NCI-H446 treated with DMSO at 0.1 percent for 48 hours (cell line): ENCODE results near the gene CUL3.
"Not testable (repeated sequence)": the region's sequence is repeated elsewhere in the genome, so short reads cannot be mapped to it uniquely, and the experiment has no call there.

Experiments
- DNase-seq: peaks from one replicate; lab custom pipeline; 2025; lab: John Stamatoyannopoulos, UW

Gene CUL3

DNA sequence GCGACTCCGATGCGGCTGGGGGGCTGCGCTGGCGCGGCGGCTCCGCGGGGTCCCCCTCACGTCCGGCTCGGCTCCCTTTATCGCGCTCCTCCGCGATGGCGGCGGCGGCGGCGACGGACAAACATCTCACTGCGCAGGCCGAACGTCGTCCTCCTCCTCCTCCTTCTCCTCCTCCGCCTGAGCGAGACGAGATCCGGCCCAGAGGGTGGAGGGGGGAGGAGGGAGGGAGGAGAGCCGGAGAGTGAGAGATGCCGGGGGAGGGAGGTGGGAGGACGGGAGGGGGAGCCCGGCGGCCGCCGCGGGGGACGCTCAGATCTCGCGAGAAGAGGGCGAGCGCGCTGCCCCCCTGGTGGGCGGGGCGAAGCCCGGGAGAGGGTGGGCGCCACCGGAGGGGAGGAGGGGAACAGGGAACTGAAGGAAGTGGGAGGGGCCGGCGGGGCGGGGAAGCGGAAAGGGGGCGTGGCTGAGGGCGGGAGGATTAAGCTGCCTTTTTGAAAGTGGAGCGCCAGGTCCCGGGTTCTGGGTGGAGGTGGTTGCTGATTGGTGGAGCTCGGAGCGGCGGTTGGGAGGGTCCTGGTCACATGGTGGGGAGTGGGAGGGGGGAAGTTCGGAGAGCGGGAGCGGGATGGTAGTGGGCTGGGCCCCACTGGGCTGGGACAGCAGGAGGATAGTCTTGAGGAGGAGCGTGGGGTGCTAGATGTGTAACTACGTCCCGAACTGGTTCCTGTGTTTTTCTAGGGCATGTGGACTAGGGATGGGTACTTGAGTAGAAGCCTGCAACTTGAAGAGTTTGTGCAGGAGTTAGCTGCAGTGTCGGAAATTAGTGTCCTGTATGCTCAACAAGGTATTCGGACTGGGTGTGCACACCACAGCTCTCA lies at the start of gene CUL3:
Gene CUL3, minus strand, starts transcription at position 153 of the 878 bp plus-strand sequence. CDS start 354 bp downstream, outside the sequence.
- peak; percentile 95 for DNase-seq

DNA sequence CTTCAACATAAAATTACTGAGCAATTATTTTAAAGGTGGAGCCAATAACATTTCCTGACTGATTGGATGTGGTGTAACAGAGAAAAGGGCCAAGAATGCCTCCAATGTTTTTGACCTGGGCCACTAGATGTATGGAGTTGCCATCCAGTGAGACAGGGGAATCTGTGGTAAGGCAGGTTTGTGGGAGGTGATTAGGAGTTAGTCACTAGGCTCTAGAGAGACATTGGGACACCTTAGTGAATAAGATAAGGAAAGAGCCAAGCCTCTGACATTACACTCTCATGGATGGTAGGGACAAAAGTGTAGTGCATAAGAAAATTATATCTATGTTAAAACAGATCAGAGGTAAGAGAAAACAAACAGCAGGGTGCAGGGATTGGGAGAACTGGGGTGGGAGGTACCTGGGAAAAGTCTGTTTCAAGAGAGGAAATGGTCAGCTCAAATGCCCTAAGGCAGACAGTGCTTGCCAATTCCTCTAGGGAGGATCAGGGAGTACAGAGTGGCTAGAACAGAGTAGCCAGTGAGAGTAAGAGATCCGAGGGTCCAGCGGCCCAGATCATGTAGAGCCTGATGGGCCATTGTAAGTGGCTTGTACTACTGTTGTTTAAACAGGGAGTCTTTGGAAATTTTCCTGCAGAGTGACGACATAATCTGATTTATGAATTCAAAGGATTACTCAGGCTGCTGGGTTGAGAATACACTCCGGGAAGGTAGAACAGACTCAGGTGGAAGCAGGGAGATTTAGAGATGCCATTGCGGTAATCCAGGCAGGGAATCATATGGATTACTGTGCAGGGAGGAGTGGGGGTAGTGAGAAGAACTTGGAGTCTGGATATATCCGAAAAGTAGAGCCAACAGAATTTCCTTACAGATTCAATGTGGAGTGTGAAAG lies 45.7 kb upstream of the CUL3 start:
- DNase-seq = no peak

DNA sequence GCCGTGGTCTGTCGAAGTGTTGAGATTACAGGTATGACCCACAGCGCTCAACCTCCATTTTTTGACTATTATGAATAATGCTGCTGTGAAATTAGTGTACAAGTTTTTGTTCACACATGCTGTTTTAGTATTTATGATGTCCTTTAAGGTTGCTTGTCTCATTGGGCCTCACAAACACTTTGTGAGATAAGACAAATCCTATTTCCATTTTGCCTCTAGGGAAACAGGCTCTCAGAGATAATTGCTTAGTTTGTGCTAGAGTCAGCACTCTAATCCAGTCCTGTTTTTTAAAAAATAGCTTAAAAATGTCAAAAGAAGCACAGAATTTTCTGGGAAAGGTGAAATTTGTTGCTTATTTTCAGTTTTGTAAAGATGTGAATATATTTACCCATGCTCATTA lies 43.3 kb upstream of the CUL3 start:
- DNase-seq = no peak

DNA sequence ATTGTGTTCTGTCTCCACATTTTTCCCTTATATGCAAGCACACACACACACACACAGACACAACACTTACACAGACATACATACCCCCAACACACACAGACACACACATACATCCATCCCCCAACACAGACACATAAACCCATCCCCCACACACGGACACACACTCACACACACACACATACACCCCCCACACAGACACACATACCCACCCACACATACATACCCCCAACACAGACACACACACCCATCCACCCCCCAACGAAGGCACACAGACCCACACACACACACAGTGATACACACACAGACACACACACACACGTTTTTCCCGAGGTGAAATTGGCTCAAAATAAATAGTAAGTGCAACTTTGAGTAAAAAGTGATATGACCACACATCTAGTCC lies 41.6 kb upstream of the CUL3 start:
- DNase-seq = no peak

DNA sequence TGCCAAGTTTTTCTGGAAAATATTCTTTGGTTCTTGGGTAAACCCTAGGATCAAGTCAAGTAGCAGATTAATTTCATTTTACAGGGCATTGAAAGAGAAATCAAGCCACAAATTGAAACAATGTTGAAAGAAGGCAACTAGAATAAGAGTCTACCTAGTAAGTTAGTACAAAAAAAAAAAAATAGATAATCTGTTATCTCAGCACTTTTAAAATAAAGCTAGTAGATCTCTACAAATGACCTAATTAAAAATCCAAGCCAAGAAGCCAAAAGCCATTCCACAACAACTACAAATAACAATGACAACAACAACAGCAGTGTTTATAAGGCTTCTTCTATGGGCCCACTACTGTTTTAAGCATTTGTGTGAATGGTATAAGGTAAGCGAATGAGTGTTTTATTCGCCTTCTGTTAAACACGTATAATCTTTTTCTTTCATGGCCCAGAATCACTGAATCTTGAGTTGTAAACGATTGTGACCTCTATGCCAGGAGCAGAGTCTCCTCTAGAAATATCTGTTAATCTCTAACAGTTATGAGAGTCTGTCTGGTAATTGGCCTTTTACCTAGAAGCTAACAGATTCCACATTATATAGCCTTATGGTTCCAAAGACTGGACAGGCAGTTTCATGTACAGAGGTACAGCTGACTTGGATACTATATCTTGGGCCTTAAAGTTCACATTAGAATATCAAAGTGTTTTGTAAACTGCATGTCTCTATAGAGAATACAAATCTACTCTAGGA lies 28.6 kb upstream of the CUL3 start:
- no peak for DNase-seq

DNA sequence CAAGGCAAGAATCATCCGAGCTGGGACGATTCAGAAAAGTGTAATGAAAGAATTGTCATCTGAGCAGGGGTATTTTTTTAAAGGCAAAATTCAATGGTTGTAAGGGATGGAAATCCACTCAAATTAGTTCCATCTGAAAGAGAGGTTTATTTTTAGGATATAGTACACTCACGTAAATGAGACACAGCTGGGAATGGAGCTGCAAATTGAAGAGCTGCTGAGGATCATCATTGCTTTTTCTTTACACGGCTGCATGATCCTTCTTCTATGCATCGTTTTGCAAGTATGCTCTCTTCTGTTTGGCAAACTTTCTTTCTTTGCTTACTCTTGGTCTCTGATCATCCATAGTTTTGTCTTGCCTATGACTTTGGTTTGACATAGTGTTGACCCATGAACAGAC lies 27.4 kb upstream of the CUL3 start:
- no peak for DNase-seq

DNA sequence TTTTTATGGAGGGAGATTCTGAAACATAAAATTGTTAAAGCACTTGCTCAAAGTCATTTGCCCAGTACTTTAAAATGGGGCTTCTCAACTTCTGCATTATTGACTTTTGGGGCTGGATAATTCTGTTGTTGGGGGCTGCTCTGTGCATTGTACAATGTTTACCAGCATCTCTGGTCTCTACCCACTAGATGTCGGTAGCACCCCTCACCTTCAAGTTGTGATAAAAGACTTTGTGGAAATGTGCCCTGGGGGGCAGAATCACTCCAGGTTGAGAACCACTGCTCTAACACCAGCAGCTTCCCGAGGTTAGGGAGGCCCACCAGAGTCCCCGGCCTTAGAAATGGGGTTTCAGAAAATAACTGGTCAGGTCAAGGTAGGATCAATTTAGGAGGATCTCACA lies 26.8 kb upstream of the CUL3 start:
- no peak for DNase-seq

DNA sequence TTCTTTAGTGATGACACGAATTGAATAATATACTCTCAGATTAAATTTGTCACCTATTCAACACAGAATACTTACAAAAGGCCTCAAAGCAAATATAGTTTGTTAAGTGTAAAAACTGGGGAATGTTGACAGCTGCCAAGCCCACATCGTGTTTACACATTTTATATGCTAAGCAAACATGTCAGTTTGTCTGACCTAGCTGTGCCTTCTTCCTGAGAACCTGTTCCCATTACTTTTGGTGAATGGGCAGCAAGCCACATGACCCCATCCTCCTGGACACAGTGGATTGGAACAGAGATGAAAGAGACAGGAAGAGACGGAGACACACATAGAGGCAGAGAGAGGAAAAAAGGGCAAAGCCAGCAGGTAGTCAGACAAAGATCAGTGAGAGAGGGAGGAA lies 22.9 kb upstream of the CUL3 start:
- no peak for DNase-seq

DNA sequence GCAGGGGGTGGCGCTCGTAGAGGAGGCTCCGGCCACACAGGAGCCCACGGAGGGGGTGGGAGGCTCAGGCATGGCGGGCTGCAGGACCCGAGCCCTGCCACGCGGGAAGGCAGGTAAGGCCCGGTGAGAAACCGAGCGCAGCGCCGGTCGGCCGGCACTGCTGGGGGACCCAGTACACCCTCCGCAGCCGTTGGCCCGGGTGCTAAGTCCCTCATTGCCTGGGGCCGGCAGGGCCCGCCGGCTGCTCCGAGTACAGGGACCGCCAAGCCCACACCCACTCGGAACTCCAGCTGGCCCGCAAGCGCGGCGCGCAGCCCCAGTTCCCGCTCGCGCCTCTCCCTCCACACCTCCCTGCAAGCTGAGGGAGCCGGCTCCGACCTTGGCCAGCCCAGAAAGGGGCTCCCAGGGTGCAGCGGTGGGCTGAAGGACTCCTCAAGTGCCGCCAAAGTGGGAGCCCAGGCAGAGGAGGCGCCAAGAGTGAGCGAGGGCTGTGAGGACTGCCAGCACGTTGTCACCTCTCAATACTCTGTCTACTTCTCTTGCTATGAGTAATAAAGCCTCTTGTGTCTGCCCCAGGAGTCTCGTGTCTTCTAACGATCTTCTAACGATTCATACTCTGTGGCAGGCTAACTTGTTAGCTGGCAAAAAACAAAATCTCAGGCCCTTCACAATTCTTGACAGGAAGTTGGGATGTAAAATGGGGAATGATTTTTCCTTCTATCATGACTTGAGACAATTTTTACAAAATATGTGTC lies 18.8 kb upstream of the CUL3 start:
- DNase-seq = not testable (repeated sequence)

DNA sequence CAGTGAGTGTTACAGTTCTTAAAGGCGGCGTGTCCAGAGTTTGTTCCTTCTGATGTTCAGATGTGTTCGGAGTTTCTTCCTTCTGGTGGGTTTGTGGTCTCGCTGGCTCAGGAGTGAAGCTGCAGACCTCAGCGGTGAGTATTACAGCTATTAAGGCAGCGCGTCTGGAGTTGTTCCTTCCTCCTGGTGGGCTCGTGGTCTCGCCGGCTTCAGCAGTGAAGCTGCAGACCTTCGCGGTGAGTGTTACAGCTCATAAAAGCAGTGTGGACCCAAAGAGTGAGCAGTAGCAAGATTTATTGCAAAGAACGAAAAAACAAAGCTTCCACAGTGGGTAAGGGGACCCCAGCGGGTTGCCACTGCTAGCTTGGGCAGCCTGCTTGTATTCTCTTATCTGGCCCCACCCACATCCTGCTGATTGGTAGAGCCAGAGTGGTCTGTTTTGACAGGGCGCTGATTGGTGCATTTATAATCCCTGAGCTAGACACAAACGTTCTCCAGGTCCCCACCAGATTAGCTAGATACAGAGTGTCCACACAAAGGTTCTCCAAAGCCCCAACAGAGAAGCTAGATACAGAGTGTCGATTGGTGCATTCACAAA lies 17.7 kb upstream of the CUL3 start:
- DNase-seq = not testable (repeated sequence)

DNA sequence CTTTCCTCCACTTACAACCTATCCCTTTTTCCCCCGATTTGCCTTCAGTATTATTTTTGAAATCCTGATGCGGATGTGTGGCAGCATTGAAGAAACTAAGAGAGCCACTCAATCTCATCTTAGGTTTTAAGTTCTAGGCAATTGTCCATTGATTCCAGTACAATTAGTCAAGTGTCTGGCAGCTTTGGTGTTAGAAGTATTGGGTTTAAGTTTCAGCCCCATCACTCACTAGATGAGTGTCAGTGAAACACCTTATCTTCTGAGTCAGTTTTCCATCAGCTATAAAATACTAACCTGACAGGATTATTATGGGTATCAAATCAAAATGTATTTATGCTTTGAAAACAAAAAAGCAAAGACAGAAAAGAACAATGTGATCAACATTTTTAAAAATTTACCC lies 16.8 kb upstream of the CUL3 start:
- no peak for DNase-seq

DNA sequence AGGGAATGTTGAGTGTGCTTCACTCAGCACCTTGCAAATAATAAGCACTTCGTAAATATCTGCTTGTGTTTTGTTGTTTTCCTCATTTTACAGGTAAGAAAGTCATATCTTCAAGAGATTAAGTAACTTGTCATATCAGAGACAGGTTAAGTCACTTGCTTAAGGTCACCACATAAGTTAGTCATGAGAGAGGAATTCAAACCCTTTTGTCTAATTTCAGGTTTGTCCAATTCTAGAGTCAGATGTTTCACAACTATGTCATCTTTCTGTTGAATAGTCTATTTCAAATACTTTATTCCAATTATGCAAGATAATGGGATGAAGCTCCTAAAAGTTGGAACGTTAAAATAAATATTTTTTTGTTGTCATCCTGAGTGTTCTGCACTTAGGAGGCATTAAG lies 13.5 kb upstream of the CUL3 start:
- no peak for DNase-seq

DNA sequence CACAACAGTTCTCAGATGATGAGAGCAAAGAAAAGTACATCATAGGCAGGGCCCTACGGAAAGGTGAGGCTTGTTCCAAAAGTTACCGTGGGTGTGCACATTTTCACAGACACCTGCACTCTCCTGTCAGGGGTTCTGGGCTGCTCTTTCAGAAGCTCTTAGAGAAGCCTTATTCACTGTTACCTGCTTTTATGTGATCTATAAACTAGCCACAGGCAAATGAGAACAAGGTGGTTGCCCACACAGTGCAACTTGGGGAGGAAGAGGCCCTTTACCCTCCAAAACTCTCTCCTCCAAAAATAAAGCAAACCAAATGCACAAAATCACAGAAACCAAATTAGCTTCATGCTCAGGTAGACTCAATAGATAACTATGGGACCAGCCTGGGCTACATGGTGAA lies 11.1 kb upstream of the CUL3 start:
- no peak for DNase-seq

DNA sequence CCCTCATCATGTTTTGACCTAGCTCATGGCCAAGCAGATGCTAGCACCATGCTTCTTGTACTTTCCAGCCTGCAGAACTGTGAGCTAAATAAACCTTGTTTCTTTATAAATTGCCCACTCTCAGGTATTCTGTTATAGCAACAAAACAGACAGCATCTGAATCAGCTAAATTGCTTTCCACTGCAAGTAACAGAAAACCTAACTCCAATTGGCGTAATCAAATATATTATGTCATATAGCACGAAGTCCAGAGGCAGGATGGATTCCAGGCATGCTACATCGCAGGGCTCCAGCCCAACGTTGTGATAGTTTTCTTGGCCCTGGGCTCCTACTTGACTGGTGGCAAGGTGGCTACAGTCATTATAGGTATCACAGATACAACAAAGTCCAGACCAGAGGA lies 10.4 kb upstream of the CUL3 start:
- DNase-seq = no peak

DNA sequence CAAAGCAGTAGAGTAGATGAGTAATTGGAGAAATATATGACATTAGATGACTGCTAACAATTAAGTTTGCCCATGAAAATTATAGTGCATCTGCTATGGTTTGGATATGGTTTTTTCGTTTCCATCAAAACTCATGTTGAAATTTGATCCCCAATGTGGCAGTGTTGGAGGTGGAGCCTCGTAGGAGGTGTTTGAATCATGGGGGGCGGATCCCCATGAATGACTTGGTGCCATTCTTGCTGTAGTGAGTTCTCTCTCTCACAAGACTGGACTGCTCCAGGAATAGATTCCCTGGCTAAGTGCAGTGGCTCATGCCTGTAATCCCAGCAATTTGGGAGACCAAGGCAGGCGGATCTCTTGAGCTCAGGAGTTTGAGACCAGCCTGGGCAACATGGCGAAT lies 9.7 kb upstream of the CUL3 start:
- no peak for DNase-seq

DNA sequence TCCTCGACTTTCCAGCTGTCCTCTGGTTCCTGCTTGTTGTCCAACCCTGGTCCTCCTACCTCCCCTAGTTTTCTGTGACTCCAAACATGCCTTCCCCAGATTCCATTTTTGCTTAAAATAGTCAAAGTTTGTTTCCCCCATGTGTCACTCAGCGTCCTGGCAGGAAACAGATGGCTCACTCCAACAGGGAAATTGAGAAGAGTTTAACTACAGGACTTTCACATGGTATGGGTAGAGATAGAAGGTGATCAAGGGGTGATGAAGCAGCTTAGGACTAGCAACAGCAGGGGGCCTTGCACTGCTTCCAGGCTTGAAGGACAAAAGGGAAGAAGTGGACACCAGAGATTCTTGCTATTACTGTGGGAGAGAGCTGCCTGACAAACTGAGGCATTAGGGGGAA lies 6.1 kb upstream of the CUL3 start:
- no peak for DNase-seq

DNA sequence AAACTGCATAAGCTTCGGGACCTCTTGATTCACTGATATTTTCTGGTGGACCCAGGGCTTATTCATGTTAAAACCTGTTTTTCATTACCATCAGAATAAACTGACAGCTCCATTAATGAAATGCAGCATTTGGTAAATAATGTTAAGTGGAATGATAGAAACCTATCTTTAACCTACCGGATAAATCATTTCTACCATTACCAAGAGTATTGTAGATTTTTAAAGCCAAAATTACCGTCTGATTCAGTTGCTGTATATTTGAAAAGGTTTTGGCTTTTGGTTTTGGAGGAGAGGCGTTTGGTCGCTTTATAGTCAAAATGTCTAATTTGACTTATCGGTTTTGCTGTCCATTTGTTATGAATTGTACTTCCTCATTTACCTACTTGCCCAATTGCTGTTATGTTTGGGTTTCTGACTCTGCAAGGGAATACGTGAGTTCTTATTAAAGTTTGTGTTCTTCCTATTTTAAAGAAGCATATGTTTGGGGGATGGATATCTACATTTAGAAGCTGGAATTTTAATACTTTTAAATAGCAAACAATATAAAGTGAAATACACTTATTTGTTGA lies 1.0 kb upstream of the CUL3 start:
- DNase-seq = no peak

DNA sequence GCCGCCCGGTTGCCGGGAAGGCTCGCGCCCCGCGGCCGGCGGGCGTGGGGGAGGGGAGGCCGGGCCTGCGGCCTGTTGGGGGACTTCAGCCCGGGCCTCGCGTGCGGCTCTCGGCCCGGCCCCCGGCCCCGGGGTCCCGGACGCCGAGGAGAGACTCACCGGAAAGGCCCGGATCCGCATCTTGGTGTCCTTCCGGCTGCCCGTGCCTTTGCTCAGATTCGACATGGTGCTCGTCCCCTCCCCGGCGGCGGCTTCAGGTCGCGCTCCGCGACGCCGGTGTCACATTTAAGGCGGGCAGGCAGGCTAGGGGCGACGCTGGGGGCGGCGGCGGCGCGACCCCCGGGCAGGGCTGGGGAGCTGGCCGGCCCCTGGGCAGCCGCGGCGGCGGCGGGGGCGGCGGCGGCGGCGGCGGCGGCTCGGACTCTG lies 365 bp downstream of the CUL3 start:
- DNase-seq = no peak

DNA sequence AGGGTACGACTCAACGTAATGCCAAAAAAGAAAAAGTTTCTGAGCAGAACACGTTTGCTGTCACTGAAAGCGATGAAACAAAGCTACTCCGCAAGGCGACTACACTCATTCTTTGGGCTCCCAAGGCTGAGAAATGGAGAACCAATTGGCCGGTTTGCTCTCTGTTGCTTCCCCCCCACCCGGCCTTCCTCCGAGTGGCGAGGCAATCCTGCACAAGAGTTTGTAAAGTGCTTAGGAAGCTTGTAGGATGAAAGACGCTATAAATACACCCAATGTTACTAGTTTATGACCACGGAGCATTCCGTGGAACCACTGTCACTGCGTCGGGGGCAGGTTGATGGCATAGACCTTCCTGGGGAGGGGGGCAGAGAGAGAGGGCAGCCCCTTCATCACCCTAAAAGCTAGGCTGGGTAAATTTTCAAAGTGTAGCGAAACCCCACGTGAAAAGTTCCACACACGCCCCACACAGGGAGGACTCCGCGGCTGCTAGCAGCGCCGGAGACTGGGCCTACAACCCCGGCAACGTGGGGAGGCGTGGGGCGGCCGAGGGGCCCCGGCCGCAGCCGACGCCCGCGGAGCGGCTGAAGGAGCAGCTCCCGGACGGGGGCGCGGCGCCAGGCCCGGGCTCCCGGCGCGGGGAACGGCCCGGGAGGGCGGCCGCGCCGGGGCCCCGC lies 915 bp downstream of the CUL3 start:
- DNase-seq = no peak

DNA sequence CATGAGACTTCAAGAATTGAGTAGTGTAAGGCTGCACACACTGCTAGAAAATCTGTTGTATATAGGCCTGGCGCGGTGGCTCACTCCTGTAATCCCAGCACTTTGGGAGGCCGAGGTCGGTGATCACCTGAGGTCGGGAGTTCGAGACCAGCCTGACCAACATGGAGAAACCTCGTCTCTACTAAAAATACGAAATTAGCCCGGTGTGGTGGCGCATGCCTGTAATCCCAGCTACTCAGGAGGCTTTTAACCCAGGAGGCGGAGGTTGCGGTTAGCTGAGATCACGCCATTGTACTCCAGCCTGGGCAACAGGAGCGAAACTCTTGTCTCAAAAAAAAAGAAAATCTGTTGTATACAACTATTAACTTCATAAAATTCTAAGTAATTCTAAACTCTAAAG lies 2.1 kb downstream of the CUL3 start:
- not testable (repeated sequence) for DNase-seq
